Keratinocyte (primary cell): Measurements from ENCODE around the gene OR1F1. TPM values are rescaled to one million over a fixed set of nuclear protein-coding genes. Genes with fewer than 3 reads are reported as not detected.

Source experiments
- DNase-seq: peaks from one replicate; pipeline ENCODE4 v3.0.0-alpha.2; 2011; ENCODE audit warnings: low read depth, missing footprints, low spot score
- FAIRE-seq: peaks from 2 replicates; lab custom pipeline; 2011; peaks lifted over from hg19 to GRCh38; lab: Jason Lieb, UNC
- H2AFZ ChIP-seq: 2 replicates; pipeline ENCODE4 v1.6.0; 2012; ENCODE audit warnings: low read length, control low read depth, inconsistent platforms; ENCODE audit not compliant: control insufficient read depth
- H3K27ac ChIP-seq: 2 replicates; pipeline ENCODE4 v1.5.1; 2011; ENCODE audit warnings: low read length; ENCODE audit not compliant: control insufficient read depth, insufficient read depth
- H3K27me3 ChIP-seq: 3 replicates; pipeline ENCODE4 v1.6.0; 2011; ENCODE audit warnings: low read length; ENCODE audit not compliant: control insufficient read depth, insufficient read depth; ENCODE audit errors: extremely low read depth
- H3K36me3 ChIP-seq, 2 experiments: 2 replicates in 1 of 2; 3 replicates in 1 of 2; pipeline ENCODE4 v1.5.1; 2011; ENCODE audit warnings: low read length in 2 of 2, mild to moderate bottlenecking in 1 of 2; ENCODE audit not compliant: control insufficient read depth in 2 of 2, insufficient read depth in 2 of 2; ENCODE audit errors: extremely low read depth in 1 of 2
- H3K4me1 ChIP-seq: 3 replicates; pipeline ENCODE4 v1.5.1; 2011; ENCODE audit warnings: low read length; ENCODE audit not compliant: control insufficient read depth, insufficient read depth; ENCODE audit errors: extremely low read depth
- H3K4me2 ChIP-seq: 3 replicates; pipeline ENCODE4 v1.6.0; 2011; ENCODE audit warnings: low read depth, low read length; ENCODE audit not compliant: control insufficient read depth, insufficient read depth; ENCODE audit errors: extremely low read depth
- H3K4me3 ChIP-seq, 3 experiments: fragments of 200-600 bp in 1 of 3; sonication (generic) in 1 of 3; 2 replicates in 2 of 3; 3 replicates in 1 of 3; pipeline ENCODE4 v1.5.1; 2011 to 2016; ENCODE audit warnings: low read length in 3 of 3, mild to moderate bottlenecking in 3 of 3, control low read depth in 2 of 3, inconsistent platforms in 1 of 3, low read depth in 1 of 3, mixed read lengths in 1 of 3, mixed run types in 1 of 3, moderate library complexity in 1 of 3; ENCODE audit not compliant: control insufficient read depth in 2 of 3, insufficient read depth in 2 of 3; ENCODE audit errors: extremely low read depth in 1 of 3
- H3K79me2 ChIP-seq: 2 replicates; pipeline ENCODE4 v1.6.0; 2012; ENCODE audit warnings: low read length; ENCODE audit not compliant: control insufficient read depth, insufficient read depth
- H3K9ac ChIP-seq: 3 replicates; pipeline ENCODE4 v1.6.0; 2011; ENCODE audit warnings: low read length; ENCODE audit not compliant: control insufficient read depth, insufficient read depth; ENCODE audit errors: extremely low read depth
- H3K9me1 ChIP-seq: 3 replicates; pipeline ENCODE4 v1.6.0; 2011; ENCODE audit warnings: low read length; ENCODE audit not compliant: control insufficient read depth, insufficient read depth; ENCODE audit errors: extremely low read depth
- H3K9me3 ChIP-seq: 2 replicates; pipeline ENCODE4 v1.5.1; 2012; ENCODE audit warnings: low read depth, low read length; ENCODE audit not compliant: control insufficient read depth
- H4K20me1 ChIP-seq: 3 replicates; pipeline ENCODE4 v1.6.0; 2011; ENCODE audit warnings: low read length; ENCODE audit not compliant: control insufficient read depth, insufficient read depth; ENCODE audit errors: extremely low read depth
- CTCF ChIP-seq, 3 experiments: IDR thresholded peaks in 1 of 3; conservative IDR thresholded peaks in 1 of 3; optimal IDR thresholded peaks in 1 of 3; 2 replicates in 2 of 3; 3 replicates in 1 of 3; pipeline versions ENCODE3 to v1.5.1; 2011; ENCODE audit warnings: low read length in 3 of 3, mild to moderate bottlenecking in 3 of 3, moderate library complexity in 2 of 3, control low read depth in 1 of 3, inconsistent platforms in 1 of 3; ENCODE audit not compliant: insufficient read depth in 2 of 3; ENCODE audit errors: extremely low read depth in 1 of 3
- EZH2 ChIP-seq: IDR thresholded peaks from one replicate; pipeline ENCODE4 v1.6.1; 2012; ENCODE audit warnings: inconsistent platforms, mild to moderate bottlenecking, low read length, moderate library complexity
- dilution Hi-C: fragments of 300-500 bp; cut with MboI; formaldehyde crosslinking; loops from one replicate; pipeline ENCODE4 v1.7.0; 2020; ENCODE audit warnings: low sequenced_read_pairs; ENCODE audit not compliant: extremely low pct_ligation_motif_present
- polyA minus RNA-seq, 3 experiments: library from RNA; depleted of rRNA, polyadenylated mRNA; stranded (reverse); fragments of >200 nt; gene quantifications; 1 replicate in 1 of 3; 2 replicates in 1 of 3; 3 replicates in 1 of 3; pipeline ENCODE4 v1.2.3, GENCODE V29; 2011
- polyA plus RNA-seq, 5 experiments: library from polyadenylated mRNA; depleted of rRNA in 3 of 5; stranded (reverse) in 3 of 5; stranded (forward) in 1 of 5; unstranded in 1 of 5; fragments of >200 nt; gene quantifications; 1 replicate in 1 of 5; 2 replicates in 3 of 5; 3 replicates in 1 of 5; pipeline versions ENCODE4 v1.2.1 to v1.2.3, GENCODE V29; 2011 to 2012; ENCODE audit warnings: missing spikeins in 2 of 5, low read depth in 1 of 5, low replicate concordance in 1 of 5

The OR1F1 gene
- polyA plus RNA-seq (0.51 to 0.89 TPM (median 0.58 TPM) in 3 replicates), polyA minus RNA-seq (1.0 to 3.6 TPM (median 2.7 TPM) in 3 replicates)
- polyA plus RNA-seq (2011; ENCODE audit: low read depth): not detected
- polyA plus RNA-seq (2011; cell fraction: cytosol; rRNA removed): 0.55 and 0.56 TPM in 2 replicates
- polyA plus RNA-seq (2011; cell fraction: nucleus; rRNA removed): 1.1 and 1.2 TPM in 2 replicates
- 0.29 TPM in 1 of 2 replicates, not detected in the other for polyA plus RNA-seq (2012; ENCODE audit: low replicate concordance)
- polyA minus RNA-seq (2011; cell fraction: cytosol; rRNA and poly(A)+ RNA removed): not detected
- polyA minus RNA-seq (2011; cell fraction: nucleus; rRNA and poly(A)+ RNA removed): 0.93 TPM in 1 of 2 replicates, not detected in the other

DNA sequence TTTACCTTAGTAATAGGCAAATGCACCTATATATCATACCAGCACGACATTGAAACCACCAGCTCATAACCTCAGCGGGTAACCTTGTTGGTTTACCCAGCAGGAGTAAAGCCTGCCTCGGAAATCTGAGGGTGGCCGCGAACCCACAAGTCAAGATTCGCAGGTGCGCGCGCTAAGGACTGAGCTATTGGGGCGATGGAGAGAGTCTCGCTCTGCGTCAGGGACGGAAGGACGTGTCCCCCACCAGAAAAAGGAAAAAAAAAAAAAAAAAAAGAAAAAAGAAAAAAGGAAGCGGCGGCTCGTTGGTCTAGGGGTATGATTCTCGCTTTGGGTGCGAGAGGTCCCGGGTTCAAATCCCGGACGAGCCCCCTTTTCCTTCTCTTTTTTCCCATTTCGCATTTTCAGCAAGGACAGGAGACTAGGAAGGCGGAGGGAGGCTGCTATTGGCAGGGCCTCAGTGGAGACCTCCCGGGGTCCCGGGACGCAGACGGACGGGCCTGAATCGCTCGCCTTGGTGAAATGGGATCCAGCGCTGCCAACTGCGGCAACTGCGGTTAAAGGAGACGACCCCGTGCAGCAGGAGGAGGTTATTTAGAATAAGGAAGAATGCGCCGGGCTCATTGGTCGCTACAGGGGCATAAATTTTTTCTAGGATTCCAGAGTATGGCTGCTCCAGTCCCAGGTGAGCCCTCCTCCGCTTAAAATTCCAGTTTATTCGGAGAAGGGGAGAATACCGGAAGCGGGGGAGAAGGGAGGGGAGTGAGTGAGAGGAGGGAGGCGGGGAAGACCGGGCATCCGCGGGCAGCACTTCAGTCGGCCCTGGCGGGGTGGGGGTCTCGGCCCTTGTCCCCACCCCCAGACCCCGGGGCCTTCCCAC is at the start of gene OR1F1:
TSS of gene OR1F1 (plus strand) at position 407 of the 877 bp plus-strand sequence.
- Histone ChIP-seq H3K9me1 (no peaks in the 10 kb centered on the region), H3K4me2 (peak within 1 kb of the TSS; percentile 90), H4K20me1 (no peaks in the 10 kb centered on the region), H3K79me2 (no peaks in the 10 kb centered on the region), H3K4me1 (peaks cover 23% of the 10 kb centered on the region), H3K9ac (peak within 1 kb of the TSS; percentile 68), H3K9me3 (no peaks in the 10 kb centered on the region), H3K27ac (peak within 1 kb of the TSS; percentile 70), H3K27me3 (no peaks in the 10 kb centered on the region), H3K36me3 (no peaks in the 10 kb centered on the region), H3K4me3 (peak within 1 kb of the TSS; percentile 51 to 85 (median 84)), H2AFZ (peak within 1 kb of the TSS; percentile 99)
- dilution Hi-C loops: no loop called here
- TF ChIP-seq EZH2 (no peak), CTCF (optimal IDR thresholded peaks at IDR 0.05 in 1 of 3, IDR thresholded peaks at IDR 0.05 in 1 of 3, conservative IDR thresholded peaks at IDR 0.05 in 1 of 3; ENCODE audit: extremely low read depth in 1 of 3, insufficient read depth in 2 of 3, low read length in 3 of 3) (no peak)
- no peak for DNase-seq
- no peak for FAIRE-seq

DNA sequence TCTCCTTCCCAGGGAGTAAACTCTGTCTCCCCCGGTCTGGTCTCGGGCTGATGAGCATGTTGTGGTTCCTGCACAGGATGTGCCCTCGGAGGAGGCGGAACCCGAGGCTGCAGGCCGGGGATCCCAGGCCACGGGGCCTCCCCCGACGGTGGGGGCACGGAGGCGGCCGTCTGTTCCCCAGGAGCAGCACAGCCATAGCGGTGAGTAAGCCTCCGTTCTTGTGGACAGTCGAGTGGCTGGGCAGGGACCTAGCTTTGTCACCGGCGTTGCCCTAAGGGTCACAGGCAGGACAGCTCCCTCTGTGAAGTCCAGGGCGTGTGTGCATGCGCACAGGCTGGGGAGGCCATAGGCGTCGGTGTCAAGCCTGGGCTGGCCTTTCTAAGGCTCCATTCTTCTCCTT is 49.7 kb upstream of the OR1F1 start:
- H3K4me1 ChIP-seq: peaks cover 5% of the 10 kb centered on the region
- H3K27me3 ChIP-seq: no peaks in the 10 kb centered on the region
- FAIRE-seq (no peak), DNase-seq (no peak)
- no peak overlapping the region for H3K4me3 ChIP-seq
- peaks cover 22% of the 10 kb centered on the region for H3K79me2 ChIP-seq
- no peak overlapping the region for H3K27ac ChIP-seq
- no peak overlapping the region for H3K9ac ChIP-seq
- H3K36me3 ChIP-seq: peaks cover 0 to 9% of the 10 kb centered on the region in 2 experiments
- dilution Hi-C loops: no loop called here
- TF ChIP-seq EZH2 (no peak), CTCF (optimal IDR thresholded peaks at IDR 0.05 in 1 of 3, IDR thresholded peaks at IDR 0.05 in 1 of 3, conservative IDR thresholded peaks at IDR 0.05 in 1 of 3; ENCODE audit: extremely low read depth in 1 of 3, insufficient read depth in 2 of 3, low read length in 3 of 3) (no peak)
- H4K20me1 ChIP-seq: no peaks in the 10 kb centered on the region
- H3K9me1 ChIP-seq: no peaks in the 10 kb centered on the region
- H3K9me3 ChIP-seq: no peaks in the 10 kb centered on the region
- no peak overlapping the region for H2AFZ ChIP-seq
- no peak overlapping the region for H3K4me2 ChIP-seq
